Stimulated activated CD8-positive, alpha-beta memory T cell treated with anti-CD3 and anti-CD28 coated beads, Interleukin-15, amount 100 ng/mL, for 48 hours (primary cell): ENCODE results near the gene PACRG.
A peak's percentile ranks its signal among the peaks of the same experiment; 100 is the strongest.

Experiments
- DNase-seq, 2 donors: peaks; one replicate each; pipeline ENCODE4 v3.0.0-alpha.2; 2020; ENCODE audit warnings: low read depth in 2 of 2

Gene PACRG

GRCh38 chr6:163136681-163137397 lies 409.1 kb downstream of the PACRG start:
- no peak for DNase-seq

GRCh38 chr6:163137398-163137881 lies 409.7 kb downstream of the PACRG start:
- no peak for DNase-seq

- DNase-seq = no peak
Measured at GRCh38 chr6:163146036-163146435, 418.3 kb downstream of the PACRG start.

- no peak for DNase-seq
Measured at GRCh38 chr6:163147994-163148393, 420.2 kb downstream of the PACRG start.

- DNase-seq = no peak
Measured at GRCh38 chr6:163148451-163149278, 420.9 kb downstream of the PACRG start.

- DNase-seq = no peak
Measured at GRCh38 chr6:163149279-163149848, 421.6 kb downstream of the PACRG start.

GRCh38 chr6:163151212-163151611 lies 423.4 kb downstream of the PACRG start:
- DNase-seq = no peak

GRCh38 chr6:163152701-163153100 lies 424.9 kb downstream of the PACRG start:
- DNase-seq = no peak

GRCh38 chr6:163159110-163159509 lies 431.3 kb downstream of the PACRG start:
- no peak for DNase-seq

- DNase-seq = no peak
Measured at GRCh38 chr6:163159689-163160088, 431.9 kb downstream of the PACRG start.

- DNase-seq = no peak
Measured at GRCh38 chr6:163162007-163162873, 434.5 kb downstream of the PACRG start.

GRCh38 chr6:163162874-163163213 lies 435.1 kb downstream of the PACRG start:
- DNase-seq = no peak

GRCh38 chr6:163164175-163164900 lies 436.6 kb downstream of the PACRG start:
- DNase-seq = no peak

GRCh38 chr6:163165155-163165910 lies 437.6 kb downstream of the PACRG start:
- DNase-seq = no peak

GRCh38 chr6:163165922-163166321 lies 438.1 kb downstream of the PACRG start:
- no peak for DNase-seq

GRCh38 chr6:163166507-163166906 lies 438.7 kb downstream of the PACRG start:
- DNase-seq = no peak

- DNase-seq = no peak
Measured at GRCh38 chr6:163169521-163169920, 441.7 kb downstream of the PACRG start.

GRCh38 chr6:163170294-163170883 lies 442.6 kb downstream of the PACRG start:
- peak; percentile 5 to 8 for DNase-seq

GRCh38 chr6:163173741-163174140 lies 446.0 kb downstream of the PACRG start:
- DNase-seq = no peak

- DNase-seq = no peak
Measured at GRCh38 chr6:163175301-163175700, 447.5 kb downstream of the PACRG start.
